ENCODE measurements around the gene SUCO. TPM values are rescaled to one million over a fixed set of nuclear protein-coding genes. Genes with fewer than 3 reads are reported as not detected.

The SUCO gene
- total RNA-seq, 1 donor from 2014 or later: 38.3 TPM

DNA sequence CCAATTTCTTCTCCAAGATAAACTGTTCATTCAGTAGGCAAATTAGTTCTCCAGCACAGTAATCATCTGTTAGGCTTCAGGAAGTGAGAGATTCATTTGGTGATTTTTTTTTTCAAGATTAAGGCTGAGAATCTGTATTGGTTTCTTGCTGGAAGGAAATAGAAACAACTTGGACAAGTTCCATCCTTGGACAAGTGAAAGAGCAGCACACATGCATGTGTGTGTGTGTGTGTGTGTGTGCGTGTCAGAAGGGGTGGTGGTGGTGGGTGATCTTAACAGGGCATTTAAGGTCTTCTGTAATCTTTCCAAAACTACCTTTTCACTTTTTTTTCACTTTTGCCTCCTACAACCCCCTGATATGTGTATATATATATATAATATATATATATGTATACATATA is 15.9 kb upstream of the SUCO start:
- H3K27ac ChIP-seq: no peak overlapping the region
- no peaks in the 10 kb centered on the region for H3K4me1 ChIP-seq

DNA sequence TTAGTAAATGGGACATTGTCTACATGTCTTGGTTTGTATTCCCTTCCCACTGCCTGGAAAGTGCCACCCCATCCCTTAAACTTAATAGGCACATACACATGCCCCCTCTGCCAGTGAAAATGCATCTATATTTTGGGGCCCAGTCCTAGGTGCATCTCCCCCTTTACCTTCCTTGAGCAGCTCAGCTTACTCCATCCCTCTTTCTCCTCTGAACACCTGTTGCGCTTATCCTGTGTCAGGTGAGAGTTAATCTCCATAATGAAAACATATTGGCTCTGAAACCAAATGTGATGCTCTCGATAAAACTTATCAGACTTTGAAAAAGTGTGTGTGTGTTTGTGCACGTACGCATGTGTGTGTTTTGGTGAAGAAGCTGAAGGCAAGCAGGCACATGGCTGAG is 15.4 kb upstream of the SUCO start:
- Histone ChIP-seq H3K27ac (no peak overlapping the region), H3K4me3 (no peak overlapping the region), H3K27me3 (no peaks in the 10 kb centered on the region), H3K9me3 (no peaks in the 10 kb centered on the region), H3K4me1 (no peaks in the 10 kb centered on the region), H3K36me3 (no peaks in the 10 kb centered on the region)
- DNase-seq (ENCODE audit: extremely low spot score in 2 of 2): no peak
- TF ChIP-seq POLR2AphosphoS5 (IDR thresholded peaks at IDR 0.05; ENCODE audit: insufficient read depth in 1 of 2, low read depth in 1 of 2) (no peak), POLR2A (IDR thresholded peaks at IDR 0.05) (no peak)
- TF ChIP-seq, protein P1, sequence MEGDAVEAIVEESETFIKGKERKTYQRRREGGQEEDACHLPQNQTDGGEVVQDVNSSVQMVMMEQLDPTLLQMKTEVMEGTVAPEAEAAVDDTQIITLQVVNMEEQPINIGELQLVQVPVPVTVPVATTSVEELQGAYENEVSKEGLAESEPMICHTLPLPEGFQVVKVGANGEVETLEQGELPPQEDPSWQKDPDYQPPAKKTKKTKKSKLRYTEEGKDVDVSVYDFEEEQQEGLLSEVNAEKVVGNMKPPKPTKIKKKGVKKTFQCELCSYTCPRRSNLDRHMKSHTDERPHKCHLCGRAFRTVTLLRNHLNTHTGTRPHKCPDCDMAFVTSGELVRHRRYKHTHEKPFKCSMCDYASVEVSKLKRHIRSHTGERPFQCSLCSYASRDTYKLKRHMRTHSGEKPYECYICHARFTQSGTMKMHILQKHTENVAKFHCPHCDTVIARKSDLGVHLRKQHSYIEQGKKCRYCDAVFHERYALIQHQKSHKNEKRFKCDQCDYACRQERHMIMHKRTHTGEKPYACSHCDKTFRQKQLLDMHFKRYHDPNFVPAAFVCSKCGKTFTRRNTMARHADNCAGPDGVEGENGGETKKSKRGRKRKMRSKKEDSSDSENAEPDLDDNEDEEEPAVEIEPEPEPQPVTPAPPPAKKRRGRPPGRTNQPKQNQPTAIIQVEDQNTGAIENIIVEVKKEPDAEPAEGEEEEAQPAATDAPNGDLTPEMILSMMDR (IDR thresholded peaks at IDR 0.05): no peak
- intact Hi-C loops (cut with DNase I): no loop called here

More for the DNA sequence above, 15.9 kb upstream of the SUCO start:
- H3K9me3 ChIP-seq: no peaks in the 10 kb centered on the region
- intact Hi-C loops (cut with DNase I): no loop called here
- TF ChIP-seq POLR2A (IDR thresholded peaks at IDR 0.05) (no peak), POLR2AphosphoS5 (IDR thresholded peaks at IDR 0.05; ENCODE audit: insufficient read depth in 1 of 2, low read depth in 1 of 2) (no peak)
- TF ChIP-seq, protein P1 (IDR thresholded peaks at IDR 0.05): no peak
- H3K27me3 ChIP-seq: no peaks in the 10 kb centered on the region
- DNase-seq (ENCODE audit: extremely low spot score in 2 of 2): no peak
- H3K4me3 ChIP-seq: no peak overlapping the region
- no peaks in the 10 kb centered on the region for H3K36me3 ChIP-seq

GRCh38 chr1:172529304-172529703 is 3.6 kb upstream of the SUCO start:
- DNase-seq (ENCODE audit: extremely low spot score in 2 of 2): no peak
- no peak overlapping the region for H3K27ac ChIP-seq
- H3K27me3 ChIP-seq: no peaks in the 10 kb centered on the region
- H3K4me3 ChIP-seq: no peak overlapping the region
- TF ChIP-seq, protein P1 (IDR thresholded peaks at IDR 0.05): no peak
- TF ChIP-seq POLR2A (IDR thresholded peaks at IDR 0.05): no peak
- no peak for TF ChIP-seq POLR2AphosphoS5 (IDR thresholded peaks at IDR 0.05; ENCODE audit: insufficient read depth in 1 of 2, low read depth in 1 of 2)
- intact Hi-C loops (cut with DNase I): no loop called here
- peaks cover 11% of the 10 kb centered on the region for H3K4me1 ChIP-seq
- no peaks in the 10 kb centered on the region for H3K36me3 ChIP-seq
- H3K9me3 ChIP-seq: no peaks in the 10 kb centered on the region

GRCh38 chr1:172530000-172530399 is 3.0 kb upstream of the SUCO start:
- Histone ChIP-seq H3K4me3 (no peak overlapping the region), H3K4me1 (peaks cover 18% of the 10 kb centered on the region), H3K27ac (no peak overlapping the region), H3K36me3 (no peaks in the 10 kb centered on the region), H3K9me3 (no peaks in the 10 kb centered on the region), H3K27me3 (no peaks in the 10 kb centered on the region)
- no peak for TF ChIP-seq POLR2AphosphoS5 (IDR thresholded peaks at IDR 0.05; ENCODE audit: insufficient read depth in 1 of 2, low read depth in 1 of 2)
- TF ChIP-seq, protein P1 (IDR thresholded peaks at IDR 0.05): no peak
- no peak for TF ChIP-seq POLR2A (IDR thresholded peaks at IDR 0.05)
- intact Hi-C loops (cut with DNase I): no loop called here
- DNase-seq (ENCODE audit: extremely low spot score in 2 of 2): no peak

DNA sequence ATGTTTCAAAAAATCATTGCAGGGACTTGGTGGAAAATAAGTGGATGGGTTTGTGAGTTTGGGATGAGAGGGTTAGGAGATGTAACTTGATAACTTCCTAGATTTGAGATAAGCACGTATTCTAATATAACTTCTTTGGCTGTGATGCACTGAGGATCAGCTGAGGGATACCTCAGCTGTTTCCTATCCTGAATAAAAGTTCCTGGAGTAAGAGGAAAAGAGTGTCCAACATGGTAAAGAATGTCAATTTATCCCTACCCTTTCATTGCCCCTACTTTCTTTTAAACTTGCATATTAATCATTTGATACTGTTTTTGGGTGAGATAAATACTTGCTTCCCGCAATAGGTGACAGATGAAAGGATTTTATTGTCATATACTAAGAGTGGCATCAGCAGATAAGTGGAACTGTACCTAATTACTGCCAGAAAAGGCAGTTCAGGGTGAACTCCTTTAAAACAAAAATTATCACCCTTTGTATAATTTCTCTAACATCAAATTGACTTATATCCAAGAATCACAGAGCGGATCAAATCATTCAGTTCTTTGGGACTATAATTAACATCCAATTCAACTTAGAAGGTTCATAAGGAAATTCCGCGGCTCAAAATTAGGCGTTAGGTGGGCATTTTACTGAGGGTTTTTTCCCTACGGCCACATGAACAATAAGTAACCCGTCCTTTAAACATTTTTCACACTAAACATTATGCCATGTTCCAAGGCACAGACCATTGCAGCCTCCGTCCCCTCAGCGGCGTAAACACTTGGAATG is 1.4 kb upstream of the SUCO start:
- DNase-seq (ENCODE audit: extremely low spot score in 2 of 2): no peak
- Histone ChIP-seq H3K27ac (peak overlapping the region; percentile 99), H3K9me3 (no peaks in the 10 kb centered on the region), H3K27me3 (no peaks in the 10 kb centered on the region), H3K4me3 (peak overlapping the region; percentile 50 to 96), H3K4me1 (peaks cover 34% of the 10 kb centered on the region), H3K36me3 (no peaks in the 10 kb centered on the region)
- intact Hi-C loops (cut with DNase I): no loop called here
- TF ChIP-seq POLR2A (IDR thresholded peaks at IDR 0.05) (no peak), POLR2AphosphoS5 (IDR thresholded peaks at IDR 0.05; ENCODE audit: insufficient read depth in 1 of 2, low read depth in 1 of 2) (no peak)
- TF ChIP-seq, protein P1 (IDR thresholded peaks at IDR 0.05): no peak

Data from vagina (tissue), 2 donors.